ENCODE data around the gene WWOX.

DNA sequence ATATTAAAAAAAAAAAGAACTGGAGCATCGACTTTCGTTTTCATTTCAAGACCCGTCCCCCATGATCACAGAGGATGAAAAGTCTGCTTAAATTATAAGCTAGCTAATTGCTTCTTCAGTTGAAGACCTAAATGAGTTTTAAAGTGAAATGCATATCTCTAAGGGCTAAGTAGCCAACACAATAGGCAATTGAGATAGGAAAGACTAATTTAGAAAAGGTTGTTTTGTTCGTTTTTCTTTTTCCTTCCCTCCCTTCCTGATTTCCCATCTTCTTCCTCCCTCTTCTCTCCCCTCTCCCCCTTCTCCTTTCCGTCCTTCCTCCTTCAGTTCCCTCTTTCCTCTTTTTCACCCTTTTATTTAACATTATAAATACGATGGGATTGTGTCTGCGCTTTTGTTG lies 377.2 kb downstream of the WWOX start:
- TF ChIP-seq, protein P1, sequence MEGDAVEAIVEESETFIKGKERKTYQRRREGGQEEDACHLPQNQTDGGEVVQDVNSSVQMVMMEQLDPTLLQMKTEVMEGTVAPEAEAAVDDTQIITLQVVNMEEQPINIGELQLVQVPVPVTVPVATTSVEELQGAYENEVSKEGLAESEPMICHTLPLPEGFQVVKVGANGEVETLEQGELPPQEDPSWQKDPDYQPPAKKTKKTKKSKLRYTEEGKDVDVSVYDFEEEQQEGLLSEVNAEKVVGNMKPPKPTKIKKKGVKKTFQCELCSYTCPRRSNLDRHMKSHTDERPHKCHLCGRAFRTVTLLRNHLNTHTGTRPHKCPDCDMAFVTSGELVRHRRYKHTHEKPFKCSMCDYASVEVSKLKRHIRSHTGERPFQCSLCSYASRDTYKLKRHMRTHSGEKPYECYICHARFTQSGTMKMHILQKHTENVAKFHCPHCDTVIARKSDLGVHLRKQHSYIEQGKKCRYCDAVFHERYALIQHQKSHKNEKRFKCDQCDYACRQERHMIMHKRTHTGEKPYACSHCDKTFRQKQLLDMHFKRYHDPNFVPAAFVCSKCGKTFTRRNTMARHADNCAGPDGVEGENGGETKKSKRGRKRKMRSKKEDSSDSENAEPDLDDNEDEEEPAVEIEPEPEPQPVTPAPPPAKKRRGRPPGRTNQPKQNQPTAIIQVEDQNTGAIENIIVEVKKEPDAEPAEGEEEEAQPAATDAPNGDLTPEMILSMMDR (IDR thresholded peaks at IDR 0.05; ENCODE audit: extremely low read depth in 1 of 2, insufficient read depth in 1 of 2, low read depth in 1 of 2, low read length in 2 of 2) = no peak
- no peak for TF ChIP-seq EZH2 (IDR thresholded peaks at IDR 0.05; ENCODE audit: borderline replicate concordance, low read depth, low read length, severe bottlenecking)
